Sciatic nerve (tissue), 2 donors: ENCODE results near the gene TNFRSF21. TPM values are rescaled to one million over a fixed set of nuclear protein-coding genes. Genes with fewer than 3 reads are reported as not detected.
"Not testable (repeated sequence)": the region's sequence is repeated elsewhere in the genome, so short reads cannot be mapped to it uniquely, and the experiment has no call there.

Experiments used
- ATAC-seq: fragments of 200-7000 bp; cut with Tn5 transposase; one replicate; pipeline ENCODE4 v1.9.1; 2020; ENCODE audit warnings: mild to moderate bottlenecking, moderate library complexity
- DNase-seq: peaks from one replicate; pipeline ENCODE4 v3.0.0-alpha.2; 2020; ENCODE audit warnings: low spot score
- intact Hi-C: fragments of 100-400 bp; cut with DNase I; formaldehyde crosslinking; loops from one replicate; pipeline ENCODE4 v1.14.2; 2022
- total RNA-seq: library from RNA; stranded (reverse); fragmentation: NEBNext Ultra II Directional; extraction: Animal tissue kit (Norgen Biotek cat#: 25700); gene quantifications from one replicate; pipeline ENCODE4 v1.2.1, GENCODE V29; 2021
- donor health status: DM: no; HTN: no; CAD: no.
- donor health status: DM: no; HTN: no; CAD: no.

TNFRSF21 gene
- total RNA-seq, 1 donor from 2014 or later = 6.3 TPM

DNA sequence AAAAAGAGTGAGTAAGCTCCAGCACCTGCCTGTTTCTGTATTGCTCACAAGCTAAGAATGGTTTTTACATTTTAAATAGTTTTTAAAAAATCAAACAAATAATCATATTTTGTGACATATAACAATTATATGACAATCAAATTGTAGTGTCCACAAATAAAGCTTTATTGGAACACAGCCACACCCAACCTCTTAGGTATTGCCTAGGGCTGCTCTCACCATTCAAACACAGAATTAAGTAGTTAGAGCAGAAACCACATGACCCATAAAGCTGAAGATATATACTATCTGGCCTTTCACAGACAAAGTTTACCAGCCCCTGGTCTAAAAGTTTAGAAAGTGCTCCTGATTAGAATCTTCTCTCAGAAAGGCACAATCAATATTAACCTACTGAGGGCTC is 11.2 kb downstream of the TNFRSF21 start:
- intact Hi-C loops = no loop called here
- ATAC-seq (no peak), DNase-seq (no peak)

- intact Hi-C loops = no loop called here
- ATAC-seq (no peak), DNase-seq (no peak)
These were observed 14.7 kb downstream of the TNFRSF21 start for GRCh38 chr6:47294990-47295389.

DNA sequence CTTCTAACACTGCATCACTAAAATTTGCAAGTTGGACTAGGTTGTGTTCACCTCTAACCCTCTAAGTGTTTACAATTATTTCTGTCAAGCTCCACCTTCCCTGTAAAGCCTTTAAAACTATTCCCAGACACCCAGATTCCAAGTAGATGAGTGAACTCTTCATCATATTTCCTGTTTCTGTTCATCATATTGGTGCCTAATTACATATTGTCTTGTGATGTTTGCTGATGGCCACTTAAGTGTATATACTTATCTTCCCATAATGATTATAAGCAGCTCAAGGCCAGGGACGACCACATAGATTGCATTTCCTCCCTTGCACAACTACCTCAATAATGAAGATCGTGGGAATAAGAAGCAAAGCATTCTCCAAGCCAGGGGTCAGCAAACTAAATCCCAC is 16.8 kb downstream of the TNFRSF21 start:
- DNase-seq (no peak), ATAC-seq (no peak)
- intact Hi-C loops = no loop called here

DNA sequence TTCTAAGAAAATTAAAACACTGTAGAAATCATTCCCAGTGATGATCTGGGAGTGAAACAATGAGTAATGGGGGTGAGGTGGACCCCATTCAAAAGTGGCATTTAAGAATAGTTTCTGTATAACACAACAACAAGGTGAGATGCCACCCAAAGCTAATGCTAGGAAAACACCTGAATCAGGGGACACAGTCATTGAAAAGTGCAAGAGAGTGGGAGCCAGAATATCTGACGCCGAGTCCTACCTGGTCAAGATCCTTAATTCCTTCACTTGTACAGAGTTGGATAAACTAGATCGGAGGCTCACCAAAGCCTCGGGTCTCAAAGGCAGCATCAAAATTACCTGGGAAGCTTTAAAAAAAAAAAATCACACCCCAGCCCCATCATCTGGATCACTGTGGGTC is 17.7 kb downstream of the TNFRSF21 start:
- DNase-seq (no peak), ATAC-seq (no peak)
- intact Hi-C loops = no loop called here

GRCh38 chr6:47290124-47290834 is 19.4 kb downstream of the TNFRSF21 start:
- intact Hi-C loops = no loop called here
- no peak for DNase-seq
- no peak for ATAC-seq

GRCh38 chr6:47288267-47289090 is 21.2 kb downstream of the TNFRSF21 start:
- intact Hi-C loops = no loop called here
- DNase-seq = no peak
- ATAC-seq = no peak

DNA sequence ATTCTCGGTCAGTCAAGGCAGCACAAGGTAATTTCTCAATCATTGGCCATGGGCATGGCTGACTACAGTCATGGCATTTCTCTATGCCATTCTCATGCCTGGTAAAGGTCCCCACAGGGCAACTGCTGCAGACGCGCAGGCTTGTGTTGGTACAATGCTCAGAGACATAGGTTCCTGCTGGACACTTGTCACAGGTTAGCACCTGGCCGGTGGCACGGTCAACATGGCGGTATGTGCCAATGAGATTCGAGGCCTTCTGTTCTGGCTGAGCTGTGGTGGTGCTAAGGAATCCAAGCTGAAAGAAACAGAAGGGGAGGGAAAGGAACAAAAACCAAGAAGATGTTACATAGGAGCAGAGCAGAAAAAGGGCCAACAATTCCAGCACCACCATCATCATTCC is 23.4 kb downstream of the TNFRSF21 start:
- intact Hi-C loops = no loop called here
- ATAC-seq = no peak
- DNase-seq = no peak

- DNase-seq = no peak
- intact Hi-C loops = no loop called here
- ATAC-seq = no peak
These were observed 25.7 kb downstream of the TNFRSF21 start for GRCh38 chr6:47283993-47284392.

DNA sequence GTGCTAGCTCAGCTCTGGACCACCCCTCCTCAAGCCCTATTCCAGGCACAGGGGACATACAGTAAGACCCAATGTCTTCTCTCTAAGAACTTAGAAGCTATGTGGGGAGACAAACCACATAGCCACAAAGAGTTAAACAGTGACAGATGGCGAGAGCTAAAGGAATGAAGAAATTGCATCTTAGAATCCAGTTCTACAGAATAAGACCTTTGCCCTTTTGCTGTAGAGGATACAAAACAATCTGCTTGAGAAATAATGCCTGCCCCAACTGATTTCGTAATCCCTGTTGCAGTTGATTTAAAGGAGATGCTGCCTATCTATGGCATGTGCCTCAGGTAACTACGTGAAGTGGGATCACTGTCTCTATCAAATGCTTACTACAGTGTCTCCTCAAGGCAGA is 31.2 kb downstream of the TNFRSF21 start:
- intact Hi-C loops = no loop called here
- ATAC-seq (no peak), DNase-seq (no peak)

DNA sequence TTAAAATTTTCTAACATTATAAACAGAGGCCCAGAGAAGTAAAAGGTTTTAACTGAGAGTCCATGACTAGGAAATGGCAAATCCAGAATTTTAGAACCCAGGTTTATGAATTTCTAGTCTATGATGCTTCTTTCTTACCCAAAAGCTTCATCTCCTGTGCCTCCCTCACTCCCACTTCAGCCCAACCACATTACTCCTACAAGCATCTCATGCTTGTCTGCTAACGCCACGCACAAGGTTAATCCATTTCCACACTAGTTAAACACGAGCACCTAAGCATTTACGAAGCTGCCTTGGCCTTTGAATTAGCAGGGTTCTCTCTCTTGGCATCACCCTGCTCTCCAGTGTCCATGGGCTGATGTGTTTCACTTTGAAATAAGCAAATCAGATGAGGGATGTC is 32.0 kb downstream of the TNFRSF21 start:
- ATAC-seq (no peak), DNase-seq (no peak)
- intact Hi-C loops = no loop called here

DNA sequence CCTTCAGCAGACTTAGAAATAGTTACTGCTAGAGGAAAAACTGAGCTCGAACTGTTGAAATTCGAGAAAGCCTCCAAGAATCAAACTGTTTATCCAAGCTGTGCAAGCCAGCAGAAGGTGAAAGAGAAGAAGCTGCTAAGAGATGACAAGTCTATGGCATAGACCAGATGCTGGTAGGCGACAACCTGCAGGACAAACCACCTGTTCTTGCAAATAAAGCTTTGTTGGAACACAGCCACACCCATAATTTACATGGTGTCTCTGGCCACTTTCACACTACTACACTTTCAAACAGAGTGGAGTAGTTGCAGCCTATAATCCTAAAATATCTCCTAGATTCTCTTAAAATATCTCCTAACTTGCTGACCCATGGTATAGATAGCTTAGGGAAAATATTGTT is 33.3 kb downstream of the TNFRSF21 start:
- DNase-seq (no peak), ATAC-seq (no peak)
- intact Hi-C loops = no loop called here

- intact Hi-C loops = no loop called here
- ATAC-seq (no peak), DNase-seq (no peak)
These were observed 34.1 kb downstream of the TNFRSF21 start for GRCh38 chr6:47275640-47276039.

DNA sequence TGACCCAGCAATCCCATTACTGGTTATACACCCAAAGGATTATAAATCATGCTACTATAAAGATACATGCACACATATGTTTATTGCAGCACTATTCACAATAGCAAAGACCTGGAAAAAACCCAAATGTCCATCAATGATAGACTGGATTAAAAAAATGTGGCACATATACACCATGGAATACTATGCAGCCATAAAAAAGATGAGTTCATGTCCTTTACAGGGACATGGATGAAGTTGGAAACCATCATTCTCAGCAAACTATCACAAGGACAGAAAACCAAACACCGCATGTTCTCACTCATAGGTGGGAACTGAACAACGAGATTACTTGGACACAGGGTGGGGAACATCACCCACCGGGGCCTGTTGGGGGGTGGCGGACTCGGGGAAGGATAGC is 34.6 kb downstream of the TNFRSF21 start:
- intact Hi-C loops, DNase-seq, ATAC-seq: not testable (repeated sequence)

GRCh38 chr6:47268572-47269187 is 41.0 kb downstream of the TNFRSF21 start:
- DNase-seq = no peak
- intact Hi-C loops = no loop called here
- ATAC-seq = no peak

DNA sequence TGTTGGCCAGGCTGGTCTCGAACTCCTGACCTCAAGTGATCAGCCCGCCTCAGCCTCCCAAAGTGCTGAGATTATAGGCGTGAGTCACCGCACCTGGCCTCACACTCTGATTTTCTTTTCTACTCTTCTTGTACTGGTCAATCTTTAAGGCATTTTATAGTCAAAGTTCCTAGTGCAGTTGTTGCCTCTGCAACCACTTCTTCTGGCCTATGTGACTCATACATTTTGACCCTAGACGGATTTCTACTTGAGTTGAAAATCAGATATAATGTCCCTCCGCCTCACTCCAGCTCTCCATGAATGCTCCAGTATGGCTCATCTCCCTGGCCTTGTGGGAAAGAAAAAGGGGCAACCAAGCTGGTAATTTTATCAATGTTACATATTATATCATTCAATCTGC is 42.4 kb downstream of the TNFRSF21 start:
- no peak for DNase-seq
- intact Hi-C loops = no loop called here
- no peak for ATAC-seq

GRCh38 chr6:47265971-47266370 is 43.7 kb downstream of the TNFRSF21 start:
- intact Hi-C loops = no loop called here
- DNase-seq (no peak), ATAC-seq (no peak)

DNA sequence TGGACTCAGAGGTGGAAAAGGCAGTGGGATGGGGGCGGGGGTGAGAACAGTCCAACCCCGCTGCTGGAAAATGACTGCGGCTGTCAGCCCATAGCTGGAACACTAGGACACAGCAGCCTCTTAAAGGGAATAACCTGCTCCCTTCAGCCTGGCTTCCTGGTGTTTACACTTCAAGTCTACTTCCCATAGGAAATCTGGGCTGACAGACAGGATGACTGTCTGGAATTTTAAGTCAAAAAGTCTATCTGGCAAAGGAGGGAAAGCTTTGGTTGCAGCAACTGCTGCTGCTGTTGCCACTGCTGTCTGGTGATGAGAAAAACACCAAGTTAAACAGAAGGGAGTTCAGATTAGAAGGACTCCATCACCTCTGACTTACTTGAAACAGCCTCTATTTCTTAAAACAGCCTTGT is 44.9 kb downstream of the TNFRSF21 start:
- DNase-seq (no peak), ATAC-seq (no peak)
- intact Hi-C loops = no loop called here

DNA sequence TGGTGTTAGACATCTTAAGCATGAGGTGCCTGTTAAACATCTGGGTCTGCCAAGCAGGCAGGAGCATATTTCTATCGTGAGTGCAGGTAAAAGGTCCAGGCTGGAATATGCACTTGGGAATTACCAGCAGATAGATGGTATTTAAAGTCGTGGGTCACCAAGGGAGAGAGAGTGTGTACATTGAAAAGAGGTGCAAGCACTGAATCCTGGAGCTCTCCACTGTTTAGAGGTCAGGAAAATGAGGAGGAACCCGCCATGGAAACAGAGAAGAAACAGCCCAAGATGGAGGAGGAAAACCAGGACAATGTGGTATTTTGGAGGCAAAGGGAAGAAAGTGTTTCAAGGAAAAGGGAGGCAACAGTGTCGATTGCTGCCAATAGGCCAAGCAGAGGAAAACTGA is 46.4 kb downstream of the TNFRSF21 start:
- ATAC-seq (no peak), DNase-seq (no peak)
- intact Hi-C loops = no loop called here

- no peak for ATAC-seq
- intact Hi-C loops = no loop called here
These were observed 47.5 kb downstream of the TNFRSF21 start for GRCh38 chr6:47262231-47262630.

DNA sequence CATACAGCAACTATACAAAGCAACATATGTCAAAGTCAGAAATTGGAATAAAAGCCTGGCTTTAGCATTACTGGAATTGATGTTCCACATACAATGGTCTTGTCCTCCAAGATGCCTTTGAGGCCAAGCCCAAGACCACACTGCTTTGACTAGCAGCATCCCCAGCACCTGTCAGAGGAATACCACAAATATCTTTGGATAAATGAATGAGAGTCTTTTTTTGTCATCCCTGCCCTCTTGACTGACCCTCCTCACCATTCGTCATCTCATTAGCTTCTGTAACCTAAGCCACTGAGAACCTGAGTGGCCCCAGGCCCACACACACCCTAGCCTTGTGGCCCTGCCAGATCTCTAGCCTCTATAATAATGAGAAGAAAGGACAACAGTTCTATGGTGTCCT is 48.5 kb downstream of the TNFRSF21 start:
- ATAC-seq = no peak
- no peak for DNase-seq
- intact Hi-C loops = no loop called here

More at GRCh38 chr6:47262231-47262630, 47.5 kb downstream of the TNFRSF21 start:
- no peak for DNase-seq
